ENCODE results near the gene STAP1. TPM values are rescaled to one million over a fixed set of nuclear protein-coding genes. Genes with fewer than 3 reads are reported as not detected.

The STAP1 gene
- total and polyA plus RNA-seq, 2 of the 8 experiments (the other 6 are each of a cell fraction or from before 2014, with no cell fraction given): not detected

DNA sequence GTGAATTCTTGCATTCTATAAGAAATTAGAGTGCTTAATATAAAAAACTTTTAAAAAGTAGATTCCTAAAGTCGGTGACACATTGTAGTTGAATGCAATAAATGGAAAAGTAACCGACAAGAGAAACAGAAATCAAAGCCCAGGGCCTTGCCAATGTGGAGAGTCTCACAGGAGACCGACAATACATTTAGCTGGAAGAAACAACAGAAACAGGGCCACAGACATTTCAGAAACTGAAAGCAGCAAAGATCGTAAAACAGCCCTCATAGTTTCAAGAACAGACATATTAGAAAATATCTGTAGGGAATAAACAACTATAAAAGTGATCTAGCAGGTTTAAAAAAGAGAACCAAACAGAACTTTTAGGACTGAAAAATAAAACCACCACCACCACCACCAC, 49.5 kb downstream of the STAP1 start:
- no peak overlapping the region for H3K4ac ChIP-seq (replicated peaks; ENCODE audit: insufficient read length, low read depth, low read length)
- no peak overlapping the region for H4K5ac ChIP-seq (ENCODE audit: insufficient read length, low read depth, low read length)
- H4K8ac ChIP-seq (ENCODE audit: extremely low read depth, insufficient read depth, low read length): no peak overlapping the region
- H4K20me1 ChIP-seq (replicated peaks in 1 of 2; ENCODE audit: control insufficient read depth in 1 of 2, insufficient read depth in 2 of 2, low read length in 2 of 2): no peaks in the 10 kb centered on the region
- H3K9me3 ChIP-seq (ENCODE audit: insufficient read depth in 2 of 2, low read depth in 1 of 2, low read length in 1 of 2): no peaks in the 10 kb centered on the region
- H4K91ac ChIP-seq (replicated peaks; ENCODE audit: insufficient read length, low read length): no peak overlapping the region
- FAIRE-seq: no peak
- no peak overlapping the region for H2BK15ac ChIP-seq (ENCODE audit: low read length)
- H3K27me3 ChIP-seq (replicated peaks in 1 of 4; ENCODE audit: control insufficient read depth in 3 of 4, extremely low read depth in 1 of 4, insufficient read depth in 3 of 4, low read length in 3 of 4): no peaks in the 10 kb centered on the region
- ChIA-PET CTCF (ENCODE audit: partially characterized antibody) (no interaction called here), POLR2A (ENCODE audit: partially characterized antibody) (no interaction called here)
- H2AFZ ChIP-seq (ENCODE audit: low read length): no peak overlapping the region
- no peak overlapping the region for H3K4me3 ChIP-seq (ENCODE audit: extremely low read depth in 1 of 4, insufficient read depth in 2 of 4, low read depth in 3 of 4, low read length in 4 of 4)
- H2BK12ac ChIP-seq (ENCODE audit: low read depth, low read length): no peak overlapping the region
- no peak overlapping the region for H2BK20ac ChIP-seq (ENCODE audit: low read length)
- no peak overlapping the region for H3K18ac ChIP-seq (ENCODE audit: extremely low read depth, low read length)
- no peak overlapping the region for H3K14ac ChIP-seq (ENCODE audit: insufficient read length)
- no peaks in the 10 kb centered on the region for H3K79me2 ChIP-seq (ENCODE audit: control insufficient read depth in 1 of 2, insufficient read depth in 2 of 2, low read length in 2 of 2)
- no peak overlapping the region for H3K9ac ChIP-seq (replicated peaks in 1 of 4; ENCODE audit: extremely low read depth in 1 of 4, low read depth in 3 of 4, low read length in 3 of 4)
- DNase-seq (ENCODE audit: low read depth in 1 of 2, low spot score in 2 of 2): no peak
- H3K23ac ChIP-seq (ENCODE audit: insufficient read length): no peak overlapping the region
- no peaks in the 10 kb centered on the region for H3K79me1 ChIP-seq (ENCODE audit: low read depth, low read length)
- WGBS, 2 experiments (ENCODE audit: extremely low coverage in 1 of 2, insufficient coverage in 1 of 2, insufficient read length in 1 of 2, insufficient replicate concordance in 2 of 2, low coverage in 1 of 2, low lambda C conversion rate in 2 of 2, missing lambda C conversion rate in 1 of 2): 92% methylated on average over 4 of the region's 4 CpGs; no CpG with 5 or more reads in 1 of the 2 experiments
- H3K4me2 ChIP-seq (ENCODE audit: insufficient read depth in 1 of 2, low read depth in 2 of 2, low read length in 2 of 2): no peak overlapping the region
- H2BK120ac ChIP-seq (replicated peaks; ENCODE audit: low read depth, low read length): no peak overlapping the region
- no peak overlapping the region for H3K56ac ChIP-seq (replicated peaks; ENCODE audit: insufficient read length, low read depth, low read length)
- no peak overlapping the region for H3K27ac ChIP-seq (ENCODE audit: low read depth, low read length)
- no peaks in the 10 kb centered on the region; a peak in 1 of 8 replicates for H3K36me3 ChIP-seq (ENCODE audit: control insufficient read depth in 2 of 4, insufficient read depth in 4 of 4, low read length in 3 of 4)
- no peaks in the 10 kb centered on the region for H3K4me1 ChIP-seq (replicated peaks in 1 of 4; ENCODE audit: control insufficient read depth in 3 of 4, insufficient read depth in 4 of 4, low read length in 3 of 4)
- no peak overlapping the region for H2BK5ac ChIP-seq (ENCODE audit: low read depth, low read length)
- H2AK5ac ChIP-seq (ENCODE audit: low read depth, low read length): no peak overlapping the region
- no peaks in the 10 kb centered on the region for H3K23me2 ChIP-seq (ENCODE audit: low read depth, low read length)
- no peak for TF ChIP-seq SRF (IDR thresholded peaks at IDR 0.05; ENCODE audit: low read depth, low read length)
- TF ChIP-seq SIX5 (IDR thresholded peaks at IDR 0.05; ENCODE audit: low read depth, low read length): no peak
- no peak for TF ChIP-seq BCL11A (IDR thresholded peaks at IDR 0.05; ENCODE audit: low read depth in 2 of 2, low read length in 2 of 2)
- TF ChIP-seq, protein P1, sequence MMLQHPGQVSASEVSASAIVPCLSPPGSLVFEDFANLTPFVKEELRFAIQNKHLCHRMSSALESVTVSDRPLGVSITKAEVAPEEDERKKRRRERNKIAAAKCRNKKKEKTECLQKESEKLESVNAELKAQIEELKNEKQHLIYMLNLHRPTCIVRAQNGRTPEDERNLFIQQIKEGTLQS (IDR thresholded peaks at IDR 0.05; ENCODE audit: insufficient read depth, low read depth, low read length): no peak
- TF ChIP-seq RNF2 (IDR thresholded peaks at IDR 0.05; ENCODE audit: borderline replicate concordance, low read depth, low read length, missing control alignments, poor library complexity, severe bottlenecking): no peak
- TF ChIP-seq CBX5 (IDR thresholded peaks at IDR 0.05; ENCODE audit: low read depth, low read length): no peak
- TF ChIP-seq CHD2 (IDR thresholded peaks at IDR 0.05; ENCODE audit: low read length): no peak
- no peak for TF ChIP-seq HDAC2 (IDR thresholded peaks at IDR 0.05; ENCODE audit: borderline replicate concordance in 1 of 2, low read depth in 2 of 2, low read length in 2 of 2)
- TF ChIP-seq KDM4A (IDR thresholded peaks at IDR 0.05; ENCODE audit: low read depth, low read length, severe bottlenecking): no peak
- TF ChIP-seq SP1 (IDR thresholded peaks at IDR 0.05; ENCODE audit: low read depth, low read length): no peak
- no peak for TF ChIP-seq CREB1 (IDR thresholded peaks at IDR 0.05)
- TF ChIP-seq JUND (IDR thresholded peaks at IDR 0.05; ENCODE audit: low read length): no peak
- no peak for TF ChIP-seq SP4 (IDR thresholded peaks at IDR 0.05; ENCODE audit: low read length)
- no peak for TF ChIP-seq SAP30 (IDR thresholded peaks at IDR 0.05; ENCODE audit: insufficient read depth, insufficient replicate concordance, low read length)
- TF ChIP-seq CEBPB (IDR thresholded peaks at IDR 0.05; ENCODE audit: low read depth, low read length): no peak

Data from H1 (cell line).